ENCODE results near the gene ZSWIM5. TPM values are rescaled to one million over a fixed set of nuclear protein-coding genes. Genes with fewer than 3 reads are reported as not detected.

The ZSWIM5 gene
- total and polyA plus RNA-seq, 7 experiments from 2014 or later: 0.17 to 3.6 (median 2.0) TPM

DNA sequence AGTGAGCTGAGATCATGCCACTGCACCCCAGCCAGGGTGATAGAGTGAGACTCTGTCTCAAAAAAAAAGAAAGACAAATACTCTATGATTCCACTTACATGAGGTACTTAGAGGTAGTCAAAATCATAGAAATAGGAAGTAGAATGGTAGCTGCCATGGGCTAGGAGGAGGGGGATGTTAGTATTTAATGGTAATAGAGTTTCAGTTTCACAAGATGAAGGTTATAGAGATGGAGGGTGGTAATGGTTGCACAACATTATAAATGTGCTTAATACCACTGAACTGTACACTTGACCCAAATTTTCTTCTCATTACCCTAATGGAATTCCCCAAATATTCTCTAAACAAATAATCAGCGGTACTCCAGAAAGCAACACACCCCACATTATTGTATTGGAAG, 232.8 kb downstream of the ZSWIM5 start:
- POLR2A ChIA-PET: no interaction called here
- Histone ChIP-seq H3K4me3 (ENCODE audit: low read length) (no peak overlapping the region), H3K9me3 (ENCODE audit: control insufficient read depth in 2 of 3, low read length in 3 of 3) (no peaks in the 10 kb centered on the region), H3K4me1 (ENCODE audit: control insufficient read depth in 2 of 2, insufficient read depth in 2 of 2, low read length in 2 of 2) (no peaks in the 10 kb centered on the region), H3K27me3 (ENCODE audit: control insufficient read depth in 2 of 2, insufficient read depth in 2 of 2, low read length in 2 of 2) (no peaks in the 10 kb centered on the region), H3K36me3 (ENCODE audit: control insufficient read depth in 2 of 3, insufficient read depth in 3 of 3, low read length in 3 of 3) (peaks cover 0 to 44% (median 13%) of the 10 kb centered on the region in 3 experiments), H3K27ac (ENCODE audit: low read depth, low read length) (no peak overlapping the region)
- Mint-ChIP-seq H3K9me3 (peaks cover 0 to 4% (median 0%) of the 10 kb centered on the region in 11 donors), H3K36me3 (peaks cover 21 to 54% (median 35%) of the 10 kb centered on the region in 5 donors), H3K27ac (peak overlapping the region in 2 of 9 donors; percentile 70 to 75), H3K4me3 (no peak overlapping the region), H3K4me1 (peaks cover 0 to 21% (median 5%) of the 10 kb centered on the region in 7 donors), H3K27me3 (no peaks in the 10 kb centered on the region)
- CTCF ChIA-PET: no interaction called here
- DNase-seq (no peak), ATAC-seq (no peak)
- intact Hi-C loops (cut with micrococcal nuclease): no loop called here

DNA sequence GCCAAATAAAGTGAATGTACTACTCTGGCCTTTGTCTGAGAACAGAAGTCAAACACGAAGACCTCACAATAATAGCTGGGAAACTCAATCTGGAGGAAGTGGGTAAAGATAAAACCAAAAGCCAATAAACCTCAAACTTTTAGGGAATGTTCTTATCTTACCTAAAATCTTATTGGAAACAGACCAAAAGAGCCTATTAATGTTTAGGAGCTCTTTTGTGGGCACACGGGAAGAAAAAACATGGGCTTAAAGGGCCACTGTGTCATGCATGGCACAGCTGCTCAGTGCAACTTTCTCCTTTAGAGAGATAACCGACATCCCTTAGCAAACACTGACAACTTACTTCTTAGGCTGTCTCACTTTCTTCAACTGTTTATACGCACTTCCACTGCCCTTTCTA, 236.1 kb downstream of the ZSWIM5 start:
- Mint-ChIP-seq H3K4me1 (peaks cover 0 to 14% (median 5%) of the 10 kb centered on the region in 7 donors), H3K9me3 (no peaks in the 10 kb centered on the region), H3K27ac (peak overlapping the region in 1 of 9 donors; percentile 81), H3K4me3 (no peak overlapping the region), H3K27me3 (no peaks in the 10 kb centered on the region), H3K36me3 (peaks cover 8 to 26% (median 14%) of the 10 kb centered on the region in 5 donors)
- CTCF ChIA-PET: no interaction called here
- ATAC-seq: no peak
- no peak for DNase-seq
- peaks cover 0 to 14% (median 0%) of the 10 kb centered on the region in 3 experiments for H3K36me3 ChIP-seq (ENCODE audit: control insufficient read depth in 2 of 3, insufficient read depth in 3 of 3, low read length in 3 of 3)
- H3K4me3 ChIP-seq (ENCODE audit: low read length): no peak overlapping the region
- intact Hi-C loops (cut with micrococcal nuclease): no loop called here
- POLR2A ChIA-PET: interaction anchor here (0.7 to 0.8 kb wide), 2 partner anchors 32 to 39 kb away, joined by 3 read pairs; no protein-coding TSS in a partner anchor
- H3K4me1 ChIP-seq (ENCODE audit: control insufficient read depth in 2 of 2, insufficient read depth in 2 of 2, low read length in 2 of 2): no peaks in the 10 kb centered on the region
- H3K27me3 ChIP-seq (ENCODE audit: control insufficient read depth in 2 of 2, insufficient read depth in 2 of 2, low read length in 2 of 2): no peaks in the 10 kb centered on the region
- no peak overlapping the region for H3K27ac ChIP-seq (ENCODE audit: low read depth, low read length)
- no peaks in the 10 kb centered on the region for H3K9me3 ChIP-seq (ENCODE audit: control insufficient read depth in 2 of 3, low read length in 3 of 3)

Other genes with a start within 250 kb of the ZSWIM5 start
- gene EIF2B3, start 220.0 kb downstream of the ZSWIM5 start, total RNA-seq: 10 to 100 TPM; 13.0 to 29.0 (median 17.8) TPM
- gene EIF2B3, start 220.0 kb downstream of the ZSWIM5 start, polyA plus RNA-seq: 10 to 100 TPM; 19.4 to 32.0 TPM
- gene HECTD3, start 195.3 kb downstream of the ZSWIM5 start, total RNA-seq: 10 to 100 TPM; 38.8 to 53.7 (median 42.2) TPM
- gene HECTD3, start 195.3 kb downstream of the ZSWIM5 start, polyA plus RNA-seq: 10 to 100 TPM; 12.2 to 26.9 TPM
- 10 to 100 TPM; 40.7 to 72.8 (median 58.1) TPM for gene UROD, start 194.4 kb downstream of the ZSWIM5 start, total RNA-seq
- gene UROD, start 194.4 kb downstream of the ZSWIM5 start, polyA plus RNA-seq: 10 to 100 TPM; 90.5 to 91.3 TPM
- gene HPDL, start 120.3 kb upstream of the ZSWIM5 start, total RNA-seq: 1 to 10 TPM in 1 of 5 experiments, under 1 TPM in 4; 0.32 to 6.7 (median 0.68) TPM
- gene HPDL, start 120.3 kb upstream of the ZSWIM5 start, polyA plus RNA-seq: 1 to 10 TPM in 1 of 2 donors, under 1 TPM in 1; 0.69 to 1.0 TPM
- 10 to 100 TPM; 20.6 to 53.3 (median 25.7) TPM for gene TOE1, start 133.6 kb upstream of the ZSWIM5 start, total RNA-seq
- 10 to 100 TPM; 16.7 to 20.5 TPM for gene TOE1, start 133.6 kb upstream of the ZSWIM5 start, polyA plus RNA-seq
- gene MUTYH, start 133.8 kb upstream of the ZSWIM5 start, total RNA-seq: 10 to 100 TPM; 56.7 to 85.4 (median 67.7) TPM
- 10 to 100 TPM; 17.7 to 31.5 TPM for gene MUTYH, start 133.8 kb upstream of the ZSWIM5 start, polyA plus RNA-seq